HG03045 (cell line): ENCODE data around the gene GRAMD4.

Source experiments
- ATAC-seq: cut with Tn5 transposase; IDR thresholded peaks from one replicate; pipeline ENCODE4 v1.9.1; 2021; ENCODE audit warnings: mild to moderate bottlenecking, moderate library complexity; ENCODE audit not compliant: unreplicated experiment

Gene GRAMD4

GRCh38 chr22:46619830-46620501 is at the start of gene GRAMD4:
Gene GRAMD4, plus strand, starts transcription at chr22:46620386. Its CDS starts 6,414 bp downstream, at chr22:46626800.
- ATAC-seq = no peak

- ATAC-seq = no peak
Observed at GRCh38 chr22:46571642-46572250, 48.4 kb upstream of the GRAMD4 start.

GRCh38 chr22:46572911-46573780 is 47.0 kb upstream of the GRAMD4 start:
- ATAC-seq = no peak

- no peak for ATAC-seq
Observed at GRCh38 chr22:46573781-46574437, 46.3 kb upstream of the GRAMD4 start.

- ATAC-seq = no peak
Observed at GRCh38 chr22:46574438-46574992, 45.7 kb upstream of the GRAMD4 start.

GRCh38 chr22:46574993-46575910 is 44.9 kb upstream of the GRAMD4 start:
- no peak for ATAC-seq

- no peak for ATAC-seq
Observed at GRCh38 chr22:46575911-46576555, 44.2 kb upstream of the GRAMD4 start.

GRCh38 chr22:46576556-46577367 is 43.4 kb upstream of the GRAMD4 start:
- ATAC-seq = peak; percentile 41

- peak; percentile 16 for ATAC-seq
Observed at GRCh38 chr22:46577368-46578249, 42.6 kb upstream of the GRAMD4 start.

GRCh38 chr22:46578251-46578823 is 41.8 kb upstream of the GRAMD4 start:
- no peak for ATAC-seq

GRCh38 chr22:46578824-46579561 is 41.2 kb upstream of the GRAMD4 start:
- ATAC-seq = no peak

GRCh38 chr22:46579751-46580449 is 40.3 kb upstream of the GRAMD4 start:
- no peak for ATAC-seq

GRCh38 chr22:46580940-46581537 is 39.1 kb upstream of the GRAMD4 start:
- ATAC-seq = no peak

GRCh38 chr22:46581538-46582244 is 38.5 kb upstream of the GRAMD4 start:
- ATAC-seq = no peak
